Activated gamma-delta T cell treated with anti-CD3 and anti-CD28 coated beads, Interleukin-2, amount 50 U/mL, for 16 hours (primary cell): ENCODE measurements around the gene PPFIA1.
"Not testable (repeated sequence)": the region's sequence is repeated elsewhere in the genome, so short reads cannot be mapped to it uniquely, and the experiment has no call there.

Source experiments
- DNase-seq: peaks from one replicate; pipeline ENCODE4 v3.0.0-alpha.2; 2020; ENCODE audit warnings: low read depth

The PPFIA1 gene

DNA sequence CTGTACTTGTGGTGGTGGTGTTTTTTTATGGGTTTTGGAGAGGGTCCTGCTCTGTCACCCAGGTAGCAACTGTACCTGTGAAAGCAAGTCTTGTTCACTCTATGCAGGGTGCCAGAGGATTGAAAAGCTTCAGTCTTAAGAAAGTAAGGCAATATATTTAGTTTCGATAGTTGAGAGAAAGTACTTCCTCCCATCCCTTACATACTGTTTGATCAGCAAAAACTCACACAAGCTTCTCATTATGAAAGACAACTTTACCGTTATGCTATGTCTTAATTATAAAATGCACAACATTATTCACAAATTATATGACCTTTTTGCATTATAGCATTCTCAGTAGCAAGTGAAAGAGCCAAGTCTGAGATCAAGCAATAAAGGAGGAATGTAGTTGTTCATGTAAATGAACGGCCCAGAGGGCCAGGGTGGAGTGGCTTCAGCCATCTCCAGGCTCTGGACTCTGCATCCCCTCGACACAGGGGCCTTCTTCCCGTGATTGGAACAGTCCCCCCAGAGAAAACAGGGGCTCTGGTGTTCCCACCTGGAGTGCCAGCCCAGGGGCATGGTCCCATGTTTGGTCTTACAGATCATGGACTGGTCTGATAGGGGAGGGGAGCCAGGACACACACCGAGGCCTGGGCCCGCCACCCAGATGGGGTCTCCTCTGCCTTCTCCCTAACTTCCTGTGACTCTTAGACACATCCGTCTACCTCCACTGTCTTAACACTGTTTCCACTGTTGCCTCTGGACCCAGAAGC lies 89.1 kb downstream of the PPFIA1 start:
- no peak for DNase-seq

GRCh38 chr11:70360211-70360610 lies 89.7 kb downstream of the PPFIA1 start:
- DNase-seq, result no peak

GRCh38 chr11:70364178-70364577 lies 93.7 kb downstream of the PPFIA1 start:
- DNase-seq, result no peak

DNA sequence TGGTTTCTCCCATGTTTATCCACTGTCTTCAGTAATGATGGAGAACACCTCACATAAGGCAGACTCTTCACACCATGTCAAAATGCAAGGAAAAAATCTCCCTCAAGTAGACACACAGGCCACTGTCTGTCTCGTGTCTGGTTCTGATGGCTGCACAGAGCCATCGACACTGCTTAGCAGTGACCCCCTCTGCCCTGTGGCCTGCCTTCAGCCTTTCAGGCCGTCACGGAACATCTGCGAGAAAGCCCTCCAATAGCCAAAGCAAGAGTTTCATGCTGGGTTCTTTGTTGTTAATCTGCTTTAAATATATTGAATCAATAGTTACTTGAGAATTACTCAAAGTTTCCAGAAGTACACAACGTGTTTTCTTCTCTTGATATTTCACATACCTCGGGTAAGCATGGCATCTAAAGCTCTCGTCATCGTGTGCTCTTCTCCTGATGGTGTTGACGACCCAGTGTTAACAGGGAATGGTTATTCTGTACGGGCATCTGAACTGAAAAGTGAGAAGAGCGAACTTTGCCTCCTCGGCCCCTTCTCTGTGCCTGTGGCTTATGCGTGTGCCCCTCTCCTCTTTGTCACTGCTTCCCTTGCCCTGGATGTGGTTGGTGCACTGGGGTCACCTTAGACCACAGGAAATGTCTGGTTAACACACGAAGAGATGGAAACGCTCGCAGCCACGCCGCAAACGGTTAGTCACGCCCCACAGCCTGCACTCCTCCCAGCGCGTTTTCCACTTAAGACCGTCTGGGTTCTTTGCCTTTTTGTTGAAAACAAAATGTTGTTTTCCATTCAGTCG lies 94.5 kb downstream of the PPFIA1 start:
- DNase-seq, result peak; percentile 43

DNA sequence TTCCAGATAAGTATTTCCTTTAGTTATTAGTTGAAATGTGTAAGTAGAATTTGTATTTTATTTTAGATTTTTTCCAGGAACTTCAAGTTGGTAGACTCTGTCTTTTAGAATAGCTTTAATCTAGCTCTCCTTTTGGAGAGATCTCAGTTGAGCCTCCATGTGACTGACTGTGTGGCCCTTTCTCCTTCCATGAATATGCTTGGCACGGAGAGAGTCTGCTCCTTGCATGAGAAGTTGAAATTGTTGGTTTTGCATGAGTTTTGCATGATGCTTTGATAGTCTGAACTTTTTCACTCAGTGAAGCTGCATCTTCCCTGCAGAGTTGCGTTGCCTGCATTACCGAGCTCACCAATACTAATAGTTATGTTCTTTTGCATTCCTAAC lies 95.0 kb downstream of the PPFIA1 start:
- DNase-seq, result no peak

DNA sequence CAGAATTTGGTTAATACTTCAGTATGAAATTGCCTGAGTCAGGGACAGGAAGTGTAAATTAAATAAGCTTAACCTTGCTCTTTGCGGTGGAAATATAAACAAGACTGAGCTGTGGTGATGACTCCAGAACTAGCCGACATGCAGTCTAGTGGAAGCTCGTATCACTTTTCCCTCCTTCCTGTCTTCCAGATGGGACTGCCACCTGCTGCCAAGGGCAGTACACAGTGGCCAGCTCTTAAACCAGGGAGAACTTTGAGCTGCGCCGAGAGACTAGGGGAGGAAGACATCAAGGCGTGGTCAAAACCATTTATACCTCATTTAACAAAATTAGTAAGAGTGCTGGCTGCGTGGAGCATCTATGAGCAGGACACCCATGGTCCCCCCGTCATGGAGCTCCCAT lies 96.6 kb downstream of the PPFIA1 start:
- DNase-seq, result no peak

DNA sequence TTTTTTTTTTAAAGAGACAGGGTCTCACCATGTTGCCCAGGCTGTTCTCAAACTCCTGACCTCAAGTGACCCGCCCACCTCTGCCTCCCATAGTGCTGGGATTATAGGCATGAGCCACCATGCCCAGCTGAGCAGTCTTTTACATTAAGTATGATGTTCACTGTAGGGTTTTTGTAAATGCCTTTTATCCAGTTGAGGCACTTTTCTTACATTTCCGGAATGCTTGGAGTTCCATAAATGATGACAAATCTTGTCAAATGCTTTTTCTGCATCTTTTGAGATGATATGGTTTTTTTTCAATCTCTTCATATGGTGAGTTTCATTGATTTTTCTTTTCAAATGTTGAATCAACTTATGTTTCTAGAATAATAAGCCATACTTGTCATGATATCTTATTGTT lies 98.5 kb downstream of the PPFIA1 start:
- DNase-seq, result no peak

DNA sequence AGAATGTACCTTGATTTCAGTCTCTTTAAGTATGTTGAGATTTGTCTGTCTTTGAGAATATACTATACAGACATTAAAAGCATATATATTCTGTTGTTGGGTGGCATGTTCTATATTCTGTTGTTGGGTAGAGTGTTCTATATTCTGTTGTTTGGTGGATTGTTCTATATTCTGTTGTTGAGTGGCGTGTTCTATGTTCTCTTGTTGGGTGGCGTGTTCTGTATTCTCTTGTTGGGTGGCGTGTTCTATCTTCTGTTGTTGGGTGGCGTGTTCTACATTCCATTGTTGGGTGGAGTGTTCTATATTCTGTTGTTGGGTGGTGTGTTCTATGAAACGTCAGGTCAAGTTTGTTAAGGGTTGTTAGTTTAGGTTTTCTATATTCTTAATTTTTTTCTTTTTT lies 100.8 kb downstream of the PPFIA1 start:
- DNase-seq, result no peak

DNA sequence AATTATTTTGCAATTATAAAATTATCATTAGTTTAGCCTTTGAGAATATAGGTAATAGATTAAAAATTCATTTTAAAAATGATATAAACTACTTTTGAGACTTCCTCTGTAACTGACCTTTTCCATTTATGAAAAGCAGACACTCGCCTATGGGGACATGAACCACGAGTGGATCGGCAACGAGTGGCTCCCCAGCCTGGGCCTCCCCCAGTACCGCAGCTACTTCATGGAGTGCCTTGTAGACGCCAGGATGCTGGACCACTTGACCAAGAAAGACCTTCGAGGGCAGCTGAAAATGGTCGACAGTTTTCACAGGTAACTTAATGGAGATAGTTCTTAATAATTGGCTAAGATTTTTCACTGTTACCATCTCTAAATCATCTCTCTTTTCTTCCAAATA lies 101.6 kb downstream of the PPFIA1 start:
- DNase-seq, result no peak

DNA sequence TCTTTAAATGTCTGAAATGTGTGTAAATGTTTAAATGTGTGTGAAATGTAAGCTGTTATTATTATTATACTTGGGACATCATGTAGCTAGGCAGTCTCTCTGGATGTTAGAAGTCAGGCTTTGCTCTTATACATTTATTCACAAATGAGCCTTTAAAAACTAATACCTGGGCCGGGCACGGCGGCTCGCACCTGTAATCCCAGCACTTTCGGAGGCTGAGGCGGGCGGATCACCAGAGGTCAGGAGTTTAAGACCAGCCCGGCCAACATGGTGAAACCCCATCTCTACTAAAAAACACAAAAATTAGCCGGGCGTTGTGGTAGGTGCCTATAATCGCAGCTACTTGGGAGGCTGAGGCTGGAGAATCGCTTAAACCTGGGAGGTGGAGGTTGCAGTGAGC lies 106.1 kb downstream of the PPFIA1 start:
- DNase-seq, result no peak

GRCh38 chr11:70377645-70378044 lies 107.2 kb downstream of the PPFIA1 start:
- DNase-seq, result no peak

DNA sequence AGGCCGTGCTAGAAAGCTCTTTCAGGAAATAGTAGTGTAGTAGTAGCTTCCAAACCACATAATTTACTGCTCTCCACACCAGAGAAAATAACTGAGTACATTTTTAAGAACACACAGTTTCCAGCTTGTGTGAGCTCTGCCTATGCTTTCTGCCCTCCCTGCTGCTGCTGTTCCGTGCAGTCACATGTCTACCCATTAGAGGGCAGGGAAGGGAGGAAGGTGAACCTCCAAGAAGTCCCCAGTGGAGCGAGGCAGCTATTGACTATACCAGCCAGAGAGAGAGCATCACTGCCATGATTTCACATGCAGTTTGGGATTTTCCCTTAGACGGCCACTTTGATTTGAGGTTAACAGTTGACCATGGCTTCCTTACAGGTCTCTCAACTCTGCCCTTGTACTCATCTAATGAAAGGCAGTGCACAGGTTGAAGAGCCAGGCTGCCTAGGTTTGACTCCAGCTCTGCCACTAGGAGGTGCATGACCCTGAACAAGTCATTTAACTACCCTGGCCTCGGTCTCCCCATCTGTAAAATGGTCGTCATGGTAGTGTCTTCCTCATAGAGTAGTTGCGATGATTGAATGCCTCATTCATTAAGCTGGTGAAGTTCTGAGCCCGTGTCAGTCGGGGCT lies 108.1 kb downstream of the PPFIA1 start:
- DNase-seq, result no peak

DNA sequence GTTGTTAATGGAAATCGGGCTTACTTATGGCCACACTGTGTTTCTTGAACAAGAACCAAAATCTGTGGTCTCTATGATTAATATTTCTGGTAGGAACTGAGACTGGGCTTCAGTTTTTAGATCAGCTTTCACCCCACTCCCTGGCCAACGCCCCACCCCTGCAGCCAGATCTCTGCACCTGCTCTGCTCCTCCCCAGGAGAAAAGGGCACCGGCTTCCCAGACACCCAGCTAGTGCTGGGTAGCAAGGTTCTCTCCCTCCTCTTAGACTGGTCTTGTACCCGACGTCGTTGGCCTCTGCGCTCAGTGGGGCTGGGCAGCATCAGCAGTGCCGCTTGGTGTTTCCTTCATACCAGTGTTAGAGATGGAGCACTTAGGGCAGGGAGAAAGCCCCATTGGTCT lies 110.9 kb downstream of the PPFIA1 start:
- DNase-seq, result no peak

- no peak for DNase-seq
Measured at GRCh38 chr11:70381872-70382861, 111.7 kb downstream of the PPFIA1 start.

DNA sequence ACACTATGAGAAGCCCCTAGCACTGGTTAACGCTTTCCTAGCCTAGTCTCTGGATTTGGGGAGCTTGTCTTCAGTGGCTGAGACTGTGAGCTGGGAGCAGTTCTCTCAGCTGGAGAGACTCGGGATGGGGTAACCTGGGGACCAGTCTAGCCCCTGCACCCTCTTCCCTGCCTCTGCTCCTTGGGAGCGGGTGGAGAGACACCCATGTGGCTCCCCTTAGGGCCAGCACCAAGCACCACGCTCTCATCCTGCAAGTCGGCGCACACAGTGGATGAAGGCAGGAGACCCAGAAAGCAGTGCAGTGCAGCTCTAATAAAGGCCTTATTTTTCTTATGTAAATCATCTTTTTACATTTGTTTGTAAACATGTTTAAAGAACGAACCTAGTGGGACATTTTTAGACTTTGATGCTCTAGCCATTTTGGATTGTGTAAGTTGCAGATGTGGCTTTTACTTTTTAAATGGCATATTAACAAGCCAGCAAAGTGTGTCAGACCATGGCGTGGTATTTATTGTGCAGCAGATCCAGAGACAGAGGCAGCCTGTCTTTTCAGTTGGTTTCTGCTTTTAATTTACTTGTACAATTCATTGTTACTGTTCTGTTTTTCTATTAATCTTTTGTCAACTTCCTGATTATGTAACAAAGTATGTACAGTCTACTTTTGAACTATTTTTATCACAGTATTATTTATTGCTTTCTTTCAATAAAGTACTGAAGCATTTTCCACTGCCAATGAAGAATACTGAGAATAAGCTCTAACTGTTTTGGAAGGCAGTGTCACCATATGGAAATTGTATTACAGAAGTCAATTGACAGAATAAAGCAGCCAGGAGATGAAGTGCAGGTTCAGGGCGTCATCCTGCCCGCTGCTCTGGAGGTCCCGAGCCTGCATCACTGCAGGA lies 113.4 kb downstream of the PPFIA1 start:
- DNase-seq, result no peak

- DNase-seq, result no peak
Measured at GRCh38 chr11:70384566-70385152, 114.2 kb downstream of the PPFIA1 start.

DNA sequence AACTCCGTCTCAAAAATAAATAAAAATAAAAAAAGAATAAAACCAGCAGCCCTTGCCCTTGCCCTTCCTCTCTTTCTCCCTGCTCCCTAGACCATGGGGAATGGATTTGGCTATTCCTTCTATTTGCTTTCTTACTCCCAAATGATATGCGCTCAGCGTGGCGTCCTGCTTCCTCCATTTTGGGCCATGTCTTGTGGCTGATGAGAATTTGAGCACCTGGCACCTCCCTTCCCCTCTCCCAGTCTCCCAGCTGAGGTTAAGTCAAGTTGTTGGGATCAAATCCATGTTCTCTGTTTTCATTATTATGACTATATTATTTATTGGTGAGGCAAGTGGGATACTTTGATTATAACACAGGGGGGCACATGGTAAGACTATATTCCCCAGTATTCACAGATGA lies 117.1 kb downstream of the PPFIA1 start:
- no peak for DNase-seq

DNA sequence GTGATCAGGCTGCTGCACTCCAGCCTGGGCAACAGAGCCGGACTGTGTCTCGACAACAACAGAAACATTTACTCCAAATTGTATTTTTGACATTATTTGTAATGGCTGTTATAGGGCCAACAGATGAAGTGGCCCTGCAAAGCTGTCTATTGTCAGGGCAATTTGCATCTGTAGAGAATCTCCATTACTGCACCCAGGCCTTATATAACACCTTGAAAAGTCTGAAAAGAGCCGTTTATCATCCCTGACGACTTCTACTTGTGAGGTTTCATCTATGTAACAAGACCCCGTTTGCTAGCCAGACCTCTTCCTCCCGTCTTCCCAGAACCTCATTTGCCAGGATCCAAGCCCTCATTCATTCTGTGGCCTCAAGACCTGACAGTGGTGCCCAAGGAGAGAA lies 118.7 kb downstream of the PPFIA1 start:
- DNase-seq, result no peak

DNA sequence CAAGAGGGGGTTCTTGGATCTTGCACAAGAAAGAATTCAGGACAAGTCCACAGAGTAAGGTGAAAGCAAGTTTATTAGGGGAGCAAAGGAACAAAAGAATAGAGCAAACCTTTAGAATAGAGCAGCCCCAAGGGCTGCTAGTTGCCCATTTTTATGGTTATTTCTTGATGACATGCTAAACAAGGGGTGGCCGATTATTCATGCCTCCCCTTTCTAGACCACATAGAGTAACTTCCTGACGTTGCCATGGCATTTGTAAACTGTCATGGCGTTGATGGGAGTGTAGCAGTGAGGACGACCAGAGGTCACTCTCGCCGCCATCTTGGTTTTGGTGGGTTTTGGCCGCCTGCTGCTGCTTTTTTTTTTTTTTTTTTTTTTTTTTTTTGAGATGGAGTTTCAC lies 120.4 kb downstream of the PPFIA1 start:
- not testable (repeated sequence) for DNase-seq

DNA sequence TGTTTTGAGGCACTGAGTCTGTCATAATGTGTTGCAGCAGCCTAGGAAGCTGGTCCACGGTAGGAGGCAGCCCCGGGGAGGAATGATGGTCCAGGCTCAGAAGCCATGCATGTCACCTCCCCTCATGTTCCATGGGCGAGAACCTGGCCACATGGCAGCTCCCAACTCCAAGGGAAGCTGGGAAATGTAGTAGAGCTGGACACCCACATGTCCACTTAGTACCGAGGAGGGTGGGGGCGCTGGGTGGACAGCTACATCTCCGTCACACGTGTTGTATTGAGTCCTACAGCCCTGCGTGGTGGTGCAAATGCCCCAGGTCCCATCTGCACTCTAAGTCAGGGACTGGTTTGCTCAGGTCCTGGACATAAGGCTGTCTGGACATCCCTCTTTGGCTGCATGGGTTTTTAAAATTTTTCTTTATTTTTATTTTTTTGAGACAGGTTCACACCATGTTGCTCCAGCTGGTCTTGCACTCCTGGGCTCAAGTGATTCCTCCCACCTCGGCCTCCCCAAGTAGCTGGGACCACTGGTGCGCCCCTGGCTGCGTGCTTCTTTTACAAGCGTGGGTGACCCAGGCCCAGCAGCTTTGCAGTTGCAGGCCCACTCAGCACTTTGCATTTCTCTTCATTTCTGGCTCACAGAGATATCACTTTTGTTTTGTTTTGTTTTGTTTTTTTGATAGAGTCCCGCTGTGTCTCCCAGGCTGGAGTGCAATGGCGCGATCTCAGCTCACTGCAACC lies 123.9 kb downstream of the PPFIA1 start:
- DNase-seq, result no peak
